Epithelial cell of proximal tubule (primary cell): ENCODE measurements around the gene MDH1B. TPM values are rescaled to one million over a fixed set of nuclear protein-coding genes. Genes with fewer than 3 reads are reported as not detected.

Source experiments
- DNase-seq: peaks from one replicate; pipeline ENCODE4 v3.0.0-alpha.2; 2011; ENCODE audit warnings: low read depth
- H3K4me3 ChIP-seq: 2 replicates; pipeline ENCODE4 v1.5.1; 2011; ENCODE audit warnings: low read depth, mild to moderate bottlenecking, low read length
- total RNA-seq: library from RNA; depleted of rRNA; stranded (reverse); fragments of >200 nt; gene quantifications from 2 replicates; pipeline ENCODE4 v1.2.3, GENCODE V29; 2015
- TF ChIP-seq, protein P1 (sequence below): conservative IDR thresholded peaks from 2 replicates; pipeline ENCODE4 v1.5.1; 2012; ENCODE audit warnings: low read depth, mild to moderate bottlenecking, low read length

MDH1B gene
- total RNA-seq, 1 donor from 2014 or later, result 0.23 TPM

- no peak overlapping the region for H3K4me3 ChIP-seq
- TF ChIP-seq, protein P1, sequence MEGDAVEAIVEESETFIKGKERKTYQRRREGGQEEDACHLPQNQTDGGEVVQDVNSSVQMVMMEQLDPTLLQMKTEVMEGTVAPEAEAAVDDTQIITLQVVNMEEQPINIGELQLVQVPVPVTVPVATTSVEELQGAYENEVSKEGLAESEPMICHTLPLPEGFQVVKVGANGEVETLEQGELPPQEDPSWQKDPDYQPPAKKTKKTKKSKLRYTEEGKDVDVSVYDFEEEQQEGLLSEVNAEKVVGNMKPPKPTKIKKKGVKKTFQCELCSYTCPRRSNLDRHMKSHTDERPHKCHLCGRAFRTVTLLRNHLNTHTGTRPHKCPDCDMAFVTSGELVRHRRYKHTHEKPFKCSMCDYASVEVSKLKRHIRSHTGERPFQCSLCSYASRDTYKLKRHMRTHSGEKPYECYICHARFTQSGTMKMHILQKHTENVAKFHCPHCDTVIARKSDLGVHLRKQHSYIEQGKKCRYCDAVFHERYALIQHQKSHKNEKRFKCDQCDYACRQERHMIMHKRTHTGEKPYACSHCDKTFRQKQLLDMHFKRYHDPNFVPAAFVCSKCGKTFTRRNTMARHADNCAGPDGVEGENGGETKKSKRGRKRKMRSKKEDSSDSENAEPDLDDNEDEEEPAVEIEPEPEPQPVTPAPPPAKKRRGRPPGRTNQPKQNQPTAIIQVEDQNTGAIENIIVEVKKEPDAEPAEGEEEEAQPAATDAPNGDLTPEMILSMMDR, result no peak
- no peak for DNase-seq
Measured at GRCh38 chr2:206790311-206790935, 25.3 kb upstream of the MDH1B start.

- TF ChIP-seq, protein P1, result no peak
- no peak for DNase-seq
- H3K4me3 ChIP-seq, result no peak overlapping the region
Measured at GRCh38 chr2:206784559-206785353, 19.6 kb upstream of the MDH1B start.

DNA sequence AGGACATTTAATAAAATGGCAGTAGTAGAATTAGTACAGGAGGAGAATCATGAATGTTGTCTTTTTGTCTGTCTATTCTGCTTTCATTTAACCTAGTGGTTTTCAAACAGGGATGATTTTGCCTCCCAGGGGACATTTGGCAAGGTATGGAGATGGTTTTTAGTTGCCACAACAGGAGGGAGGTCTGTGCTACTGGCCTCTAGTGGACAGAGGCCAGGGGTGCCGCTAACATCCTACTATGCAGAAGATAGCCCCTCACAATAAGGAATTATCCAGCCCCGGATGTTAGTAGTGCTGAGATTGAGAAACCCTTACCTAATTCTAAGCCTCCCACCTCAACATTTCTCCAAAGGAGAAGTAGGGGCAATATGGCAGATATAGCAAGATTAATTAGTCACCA lies 18.6 kb upstream of the MDH1B start:
- TF ChIP-seq, protein P1, result peak; percentile 78
- DNase-seq, result no peak
- H3K4me3 ChIP-seq, result no peak overlapping the region

DNA sequence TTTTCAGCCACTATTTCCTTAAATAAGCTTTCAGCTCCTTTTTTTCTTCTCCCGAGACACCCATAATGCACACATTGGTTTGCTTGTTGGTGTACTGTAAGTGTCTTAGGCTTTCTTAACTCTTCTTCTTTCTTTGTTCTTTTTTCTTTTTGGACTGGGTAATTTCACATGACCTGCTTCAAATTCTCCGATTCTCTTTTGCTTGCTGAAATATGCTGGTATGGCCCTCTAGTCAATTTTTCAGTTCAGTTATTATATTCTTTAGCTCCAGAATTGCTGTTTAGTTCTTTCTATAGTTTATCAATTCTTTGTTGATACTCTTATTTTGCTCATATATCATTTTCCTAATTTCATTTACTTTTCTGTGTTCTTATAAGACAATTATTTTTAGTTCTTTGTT lies 15.5 kb upstream of the MDH1B start:
- DNase-seq, result no peak
- TF ChIP-seq, protein P1, result no peak
- H3K4me3 ChIP-seq, result no peak overlapping the region

- TF ChIP-seq, protein P1, result no peak
- no peak overlapping the region for H3K4me3 ChIP-seq
- no peak for DNase-seq
Measured at GRCh38 chr2:206776432-206776831, 11.3 kb upstream of the MDH1B start.

DNA sequence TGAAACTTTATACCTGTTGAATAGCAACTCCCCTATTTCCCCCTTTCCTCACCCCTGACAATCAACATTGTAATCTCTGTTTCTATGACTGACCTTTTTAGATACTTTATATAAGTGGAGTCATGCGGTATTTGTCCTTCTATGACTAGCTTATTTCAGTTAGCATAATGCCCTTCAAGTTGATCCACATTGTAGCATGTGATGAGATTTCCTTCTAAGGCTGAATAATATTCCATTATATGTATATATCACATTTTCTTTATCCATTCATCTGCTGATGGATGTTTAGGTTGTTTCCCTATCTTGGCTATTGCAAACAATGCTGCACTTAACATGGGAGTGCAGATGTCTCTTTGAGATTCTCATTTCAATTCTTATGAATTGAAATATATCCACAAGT lies 9.7 kb upstream of the MDH1B start:
- no peak for DNase-seq
- H3K4me3 ChIP-seq, result no peak overlapping the region
- TF ChIP-seq, protein P1, result no peak
